K562 (cell line): ENCODE data around the gene FOXRED2. TPM values are rescaled to one million over a fixed set of nuclear protein-coding genes. Genes with fewer than 3 reads are reported as not detected.

Experiments used
- ELF1 ChIP-seq: fragments of 200-800 bp; sonication (Bioruptor generic); IDR thresholded peaks from 2 replicates; pipeline ENCODE4 v1.6.1; 2016; ENCODE audit warnings: missing genetic modification characterization, missing compliant biosample characterization
- GABPB2 ChIP-seq: fragments of 250-450 bp; sonication (Bioruptor Pico); conservative IDR thresholded peaks from 2 replicates; pipeline ENCODE4 v1.5.1; 2021; ENCODE audit warnings: mild to moderate bottlenecking
- HDAC3 ChIP-seq: fragments of 450-650 bp; IDR thresholded peaks from 2 replicates; pipeline ENCODE4 v1.6.1; 2018; ENCODE audit warnings: borderline replicate concordance, mild to moderate bottlenecking, moderate library complexity; ENCODE audit not compliant: partially characterized antibody
- HEY1 ChIP-seq: fragments of 250-450 bp; sonication (Bioruptor Pico); IDR thresholded peaks from 2 replicates; pipeline ENCODE4 v1.5.0; 2020; ENCODE audit warnings: mild to moderate bottlenecking, moderate library complexity, borderline replicate concordance
- HINFP ChIP-seq: fragments of 450-650 bp; conservative IDR thresholded peaks from 2 replicates; pipeline ENCODE4 v1.6.1; 2016; ENCODE audit warnings: missing genetic modification characterization, low read depth, mild to moderate bottlenecking, control low read depth, missing compliant biosample characterization
- JUN ChIP-seq, 2 experiments: sonication (generic) in 1 of 2; formaldehyde crosslinking in 1 of 2; IDR thresholded peaks; 2 replicates each; pipeline versions ENCODE4 v1.6.1 to v1.8.0; 2012 to 2022; ENCODE audit warnings: borderline replicate concordance in 2 of 2, mild to moderate bottlenecking in 2 of 2, improper control_type of control experiment in 1 of 2, low read depth in 1 of 2, low read length in 1 of 2, missing genetic modification reagents in 1 of 2
- L3MBTL2 ChIP-seq: fragments of 450-650 bp; IDR thresholded peaks from 2 replicates; pipeline ENCODE4 v1.6.1; 2016; ENCODE audit warnings: mild to moderate bottlenecking, moderate library complexity
- MTA3 ChIP-seq: fragments of 450-650 bp; formaldehyde crosslinking; IDR thresholded peaks from 2 replicates; pipeline ENCODE4 v1.6.1; 2017; ENCODE audit warnings: mild to moderate bottlenecking, borderline replicate concordance
- POLR2G ChIP-seq: fragments of 200-400 bp; formaldehyde crosslinking; IDR thresholded peaks from 2 replicates; pipeline ENCODE4 v1.6.1; 2017; ENCODE audit warnings: low read depth, mild to moderate bottlenecking, antibody characterized with exemption, low read length, moderate library complexity
- POLR2H ChIP-seq: IDR thresholded peaks from 2 replicates; pipeline ENCODE4 v1.6.1; 2016; ENCODE audit warnings: missing genetic modification characterization, low read depth, mild to moderate bottlenecking, control low read depth, missing compliant biosample characterization, moderate library complexity
- RCOR1 ChIP-seq, 2 experiments: IDR thresholded peaks; 2 replicates each; pipeline ENCODE4 v1.6.1; 2012; ENCODE audit warnings: low read depth in 2 of 2, low read length in 2 of 2, borderline replicate concordance in 1 of 2, improper control_type of control experiment in 1 of 2
- SRF ChIP-seq, 2 experiments: fragments of 250-450, 450-650 bp in 1 of 2; sonication (Bioruptor Pico) in 1 of 2; sonication (generic) in 1 of 2; formaldehyde crosslinking; IDR thresholded peaks; 2 replicates each; pipeline versions ENCODE4 v1.5.0 to v1.5.1; 2020 to 2022; ENCODE audit warnings: mild to moderate bottlenecking in 1 of 2, missing genetic modification reagents in 1 of 2
- SUPT5H ChIP-seq: fragments of 450-650 bp; IDR thresholded peaks from 2 replicates; pipeline ENCODE4 v1.6.1; 2016
- TCF7 ChIP-seq: sonication (generic); IDR thresholded peaks from 2 replicates; pipeline ENCODE4 v1.6.1; 2016; ENCODE audit warnings: antibody characterized with exemption, borderline replicate concordance
- TEAD4 ChIP-seq, 2 experiments: sonication (generic) in 1 of 2; formaldehyde crosslinking in 1 of 2; IDR thresholded peaks; 2 replicates each; pipeline versions ENCODE4 v1.6.1 to v1.8.0; 2012 to 2022; ENCODE audit warnings: borderline replicate concordance in 1 of 2, inconsistent platforms in 1 of 2, low read length in 1 of 2, mild to moderate bottlenecking in 1 of 2, missing genetic modification reagents in 1 of 2
- ZNF212 ChIP-seq: fragments of 450-650 bp; formaldehyde crosslinking; IDR thresholded peaks from 2 replicates; pipeline ENCODE4 v1.4.0; 2020; ENCODE audit warnings: mild to moderate bottlenecking
- ZNF644 ChIP-seq: fragments of 200-800 bp; sonication (Bioruptor generic); IDR thresholded peaks from 2 replicates; pipeline ENCODE4 v1.6.1; 2016; ENCODE audit warnings: low read depth, missing genetic modification characterization, missing compliant biosample characterization
- polyA plus RNA-seq, 8 experiments: library from polyadenylated mRNA; depleted of rRNA in 4 of 8; stranded (reverse) in 5 of 8; unstranded in 3 of 8; fragments of >200 nt; fragmentation: Nextera tagmentation in 2 of 8; fragmentation: Illumina TruSeq in 1 of 8; extraction: Ambion mirVana in 2 of 8; extraction: Trizol in 1 of 8; gene quantifications; 2 replicates each; pipeline versions ENCODE4 v1.2.1 to v1.2.3, GENCODE V29; 2011 to 2014; ENCODE audit warnings: inconsistent platforms in 1 of 8, missing spikeins in 1 of 8
- total RNA-seq, 7 experiments: library from RNA; depleted of rRNA in 6 of 7; stranded (reverse); fragments of >200 nt in 6 of 7; fragmentation: Illumina TruSeq in 2 of 7; extraction: Trizol in 2 of 7; gene quantifications; 2 replicates each; pipeline versions ENCODE4 v1.2.1 to v1.2.3, GENCODE V29; 2011 to 2021; ENCODE audit warnings: low replicate concordance in 1 of 7
- TF ChIP-seq, protein P1 (sequence below): fragments of 200-800 bp; sonication (Bioruptor generic); IDR thresholded peaks from 2 replicates; pipeline ENCODE4 v1.6.1; 2017; ENCODE audit warnings: missing genetic modification characterization, missing compliant biosample characterization
- TF ChIP-seq, protein P2 (sequence below), 3 experiments: fragments of 200-800 bp in 1 of 3; fragments of 250-450 bp in 1 of 3; fragments of 450-650 bp in 1 of 3; sonication (Bioruptor Pico) in 1 of 3; sonication (Bioruptor generic) in 1 of 3; formaldehyde crosslinking in 1 of 3; IDR thresholded peaks; 2 replicates each; pipeline versions ENCODE4 v1.6.1 to v1.8.0; 2016 to 2022; ENCODE audit warnings: mild to moderate bottlenecking in 2 of 3, missing genetic modification characterization in 2 of 3, missing compliant biosample characterization in 1 of 3, moderate library complexity in 1 of 3

Gene FOXRED2
- total and polyA plus RNA-seq, 9 of the 15 experiments (the other 6 are each of a cell fraction or from before 2014, with no cell fraction given) = 2.8 to 48.4 (median 7.8) TPM

DNA sequence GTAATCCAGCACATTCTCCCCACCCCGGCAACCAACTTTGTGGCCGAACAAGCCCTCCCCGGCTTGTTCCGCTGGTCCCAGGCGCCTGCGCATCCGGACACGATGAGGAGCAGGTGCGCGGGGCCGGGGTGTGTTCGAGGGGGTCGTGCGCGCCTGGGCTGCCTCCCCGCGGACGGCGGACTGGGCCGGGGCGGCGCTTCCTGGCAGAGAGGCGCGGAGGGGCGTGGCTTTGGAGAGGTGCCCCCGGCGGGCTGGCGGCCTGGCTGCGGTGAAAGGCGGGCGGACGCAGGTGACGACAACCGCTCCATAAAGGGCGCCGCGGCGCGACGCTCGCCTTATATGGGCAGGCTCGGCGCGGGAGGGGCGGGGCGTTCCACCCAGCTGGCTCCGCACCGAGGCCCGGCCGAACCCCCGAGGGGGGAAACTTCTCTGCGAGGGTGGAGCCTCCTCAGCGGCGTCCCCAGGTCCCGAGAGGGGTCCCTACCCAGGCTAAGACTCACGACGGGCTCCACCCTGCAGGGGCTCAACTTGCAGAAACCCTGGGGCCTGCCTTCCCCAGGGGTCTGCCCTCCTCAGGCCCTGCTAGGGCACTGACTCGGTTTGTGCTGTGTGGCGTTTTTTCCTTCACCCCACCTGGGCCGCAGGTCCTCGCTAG, 51.8 kb downstream of the FOXRED2 start (continued):
- TF ChIP-seq, protein P1, sequence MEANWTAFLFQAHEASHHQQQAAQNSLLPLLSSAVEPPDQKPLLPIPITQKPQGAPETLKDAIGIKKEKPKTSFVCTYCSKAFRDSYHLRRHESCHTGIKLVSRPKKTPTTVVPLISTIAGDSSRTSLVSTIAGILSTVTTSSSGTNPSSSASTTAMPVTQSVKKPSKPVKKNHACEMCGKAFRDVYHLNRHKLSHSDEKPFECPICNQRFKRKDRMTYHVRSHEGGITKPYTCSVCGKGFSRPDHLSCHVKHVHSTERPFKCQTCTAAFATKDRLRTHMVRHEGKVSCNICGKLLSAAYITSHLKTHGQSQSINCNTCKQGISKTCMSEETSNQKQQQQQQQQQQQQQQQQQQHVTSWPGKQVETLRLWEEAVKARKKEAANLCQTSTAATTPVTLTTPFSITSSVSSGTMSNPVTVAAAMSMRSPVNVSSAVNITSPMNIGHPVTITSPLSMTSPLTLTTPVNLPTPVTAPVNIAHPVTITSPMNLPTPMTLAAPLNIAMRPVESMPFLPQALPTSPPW (CRISPR knock-in tag) = peak; percentile 88
- TF ChIP-seq, protein P2, sequence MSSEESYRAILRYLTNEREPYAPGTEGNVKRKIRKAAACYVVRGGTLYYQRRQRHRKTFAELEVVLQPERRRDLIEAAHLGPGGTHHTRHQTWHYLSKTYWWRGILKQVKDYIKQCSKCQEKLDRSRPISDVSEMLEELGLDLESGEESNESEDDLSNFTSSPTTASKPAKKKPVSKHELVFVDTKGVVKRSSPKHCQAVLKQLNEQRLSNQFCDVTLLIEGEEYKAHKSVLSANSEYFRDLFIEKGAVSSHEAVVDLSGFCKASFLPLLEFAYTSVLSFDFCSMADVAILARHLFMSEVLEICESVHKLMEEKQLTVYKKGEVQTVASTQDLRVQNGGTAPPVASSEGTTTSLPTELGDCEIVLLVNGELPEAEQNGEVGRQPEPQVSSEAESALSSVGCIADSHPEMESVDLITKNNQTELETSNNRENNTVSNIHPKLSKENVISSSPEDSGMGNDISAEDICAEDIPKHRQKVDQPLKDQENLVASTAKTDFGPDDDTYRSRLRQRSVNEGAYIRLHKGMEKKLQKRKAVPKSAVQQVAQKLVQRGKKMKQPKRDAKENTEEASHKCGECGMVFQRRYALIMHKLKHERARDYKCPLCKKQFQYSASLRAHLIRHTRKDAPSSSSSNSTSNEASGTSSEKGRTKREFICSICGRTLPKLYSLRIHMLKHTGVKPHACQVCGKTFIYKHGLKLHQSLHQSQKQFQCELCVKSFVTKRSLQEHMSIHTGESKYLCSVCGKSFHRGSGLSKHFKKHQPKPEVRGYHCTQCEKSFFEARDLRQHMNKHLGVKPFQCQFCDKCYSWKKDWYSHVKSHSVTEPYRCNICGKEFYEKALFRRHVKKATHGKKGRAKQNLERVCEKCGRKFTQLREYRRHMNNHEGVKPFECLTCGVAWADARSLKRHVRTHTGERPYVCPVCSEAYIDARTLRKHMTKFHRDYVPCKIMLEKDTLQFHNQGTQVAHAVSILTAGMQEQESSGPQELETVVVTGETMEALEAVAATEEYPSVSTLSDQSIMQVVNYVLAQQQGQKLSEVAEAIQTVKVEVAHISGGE (CRISPR knock-in tag; IDR thresholded peaks at IDR 0.05) = peak in 1 of 3 experiments; percentile 35; a peak in 1 of 6 replicates
- TF ChIP-seq TEAD4 (IDR thresholded peaks at IDR 0.05; ENCODE audit: low read length) = no peak
- TF ChIP-seq TEAD4 (CRISPR knock-in tag; IDR thresholded peaks at IDR 0.05; ENCODE audit: borderline replicate concordance) = peak; percentile 51; the same call in 1 of the 2 replicates
- TF ChIP-seq GABPB2 (CRISPR knock-in tag) = no peak
- TF ChIP-seq HEY1 = no peak
- TF ChIP-seq RCOR1 (IDR thresholded peaks at IDR 0.05; ENCODE audit: borderline replicate concordance in 1 of 2, low read depth in 2 of 2, low read length in 2 of 2) = 0 out of 4 replicates have a peak, but pooled peaks of 1 of the 2 experiments have one; percentile 50
- 0 out of 2 replicates have a peak, but pooled peaks have one; percentile 33 for TF ChIP-seq TCF7
- TF ChIP-seq JUN (IDR thresholded peaks at IDR 0.05; ENCODE audit: borderline replicate concordance, low read depth, low read length) = no peak
- peak; percentile 46; the same call in 1 of the 2 replicates for TF ChIP-seq JUN (CRISPR knock-in tag; IDR thresholded peaks at IDR 0.05; ENCODE audit: borderline replicate concordance)
- peak; percentile 48; the same call in 1 of the 2 replicates for TF ChIP-seq ZNF644 (tag)
- peak; percentile 92 for TF ChIP-seq POLR2G
- TF ChIP-seq POLR2H = peak; percentile 34; the same call in 1 of the 2 replicates
- no peak for TF ChIP-seq ZNF212 (CRISPR knock-in tag)
- TF ChIP-seq MTA3 = peak; percentile 91; the same call in 1 of the 2 replicates
- TF ChIP-seq HDAC3 = no peak
- peak; percentile 73 for TF ChIP-seq ELF1 (tag)
- TF ChIP-seq L3MBTL2 = peak; percentile 90
- TF ChIP-seq SUPT5H = peak; percentile 65
- peak; percentile 98 for TF ChIP-seq HINFP (tag)
- TF ChIP-seq SRF (CRISPR knock-in tag; IDR thresholded peaks at IDR 0.05) = peak; percentile 99 to 100
